H1 (cell line): ENCODE results near the gene COL25A1. TPM values are rescaled to one million over a fixed set of nuclear protein-coding genes. Genes with fewer than 3 reads are reported as not detected.

ENCODE experiments used
- CTCF ChIA-PET: fragments of 300-600 bp; sonication (Branson Sonifier 250); formaldehyde crosslinking; loops from one replicate; lab custom pipeline; 2021; ENCODE audit not compliant: partially characterized antibody; lab: Charles Lee
- POLR2A ChIA-PET: fragments of 300-600 bp; sonication (Branson Sonifier 250); formaldehyde crosslinking; loops from one replicate; lab custom pipeline; 2021; ENCODE audit warnings: inconsistent platforms; ENCODE audit not compliant: partially characterized antibody; lab: Charles Lee
- DNase-seq, 2 experiments: peaks; one replicate each; pipeline versions ENCODE4 v3.0.0 to v3.0.0-alpha.2; 2010 to 2022; ENCODE audit warnings: low spot score in 2 of 2, low read depth in 1 of 2, mixed read lengths in 1 of 2
- FAIRE-seq: peaks from 2 replicates; lab custom pipeline; 2011; peaks lifted over from hg19 to GRCh38; lab: Jason Lieb, UNC
- H2AFZ ChIP-seq: 2 replicates; pipeline ENCODE4 v1.8.1; 2012; ENCODE audit warnings: low read length, inconsistent platforms
- H2AK5ac ChIP-seq: 2 replicates; pipeline ENCODE4 v1.6.1; 2013; ENCODE audit warnings: low read depth, low read length
- H2BK120ac ChIP-seq: replicated peaks from 2 replicates; pipeline ENCODE3; 2013; ENCODE audit warnings: low read depth, low read length, inconsistent platforms
- H2BK12ac ChIP-seq: 2 replicates; pipeline ENCODE4 v1.6.1; 2013; ENCODE audit warnings: low read depth, low read length
- H2BK15ac ChIP-seq: 2 replicates; pipeline ENCODE4 v1.6.1; 2013; ENCODE audit warnings: low read length
- H2BK20ac ChIP-seq: 2 replicates; pipeline ENCODE4 v1.6.1; 2013; ENCODE audit warnings: low read length
- H2BK5ac ChIP-seq: 2 replicates; pipeline ENCODE4 v1.6.1; 2013; ENCODE audit warnings: low read depth, low read length
- H3K14ac ChIP-seq: 2 replicates; pipeline ENCODE4 v1.6.1; 2013; ENCODE audit warnings: inconsistent platforms; ENCODE audit not compliant: insufficient read length
- H3K18ac ChIP-seq: 2 replicates; pipeline ENCODE4 v1.6.1; 2013; ENCODE audit warnings: low read length; ENCODE audit errors: extremely low read depth
- H3K23ac ChIP-seq: 2 replicates; pipeline ENCODE4 v1.6.1; 2013; ENCODE audit warnings: inconsistent platforms; ENCODE audit not compliant: insufficient read length
- H3K23me2 ChIP-seq: 2 replicates; pipeline ENCODE4 v1.6.1; 2013; ENCODE audit warnings: low read depth, low read length
- H3K27ac ChIP-seq: 2 replicates; pipeline ENCODE4 v1.6.1; 2011; ENCODE audit warnings: low read depth, low read length, inconsistent platforms
- H3K27me3 ChIP-seq, 4 experiments: replicated peaks in 1 of 4; 1 replicate in 1 of 4; 2 replicates in 3 of 4; pipeline versions ENCODE4 v1.6.1 to v1.8.1; 2011 to 2013; ENCODE audit warnings: low read length in 3 of 4, mild to moderate bottlenecking in 3 of 4, inconsistent platforms in 2 of 4, mixed read lengths in 2 of 4, moderate library complexity in 1 of 4; ENCODE audit not compliant: control insufficient read depth in 3 of 4, insufficient read depth in 3 of 4; ENCODE audit errors: extremely low read depth in 1 of 4
- H3K36me3 ChIP-seq, 4 experiments: 2 replicates each; pipeline versions ENCODE4 v1.6.1 to v1.8.1; 2011 to 2013; ENCODE audit warnings: mild to moderate bottlenecking in 4 of 4, low read length in 3 of 4, moderate library complexity in 2 of 4, control low read depth in 1 of 4, inconsistent platforms in 1 of 4; ENCODE audit not compliant: insufficient read depth in 4 of 4, control insufficient read depth in 2 of 4
- H3K4ac ChIP-seq: replicated peaks from 2 replicates; pipeline ENCODE3; 2013; ENCODE audit warnings: low read length, low read depth, mixed read lengths, inconsistent platforms; ENCODE audit not compliant: insufficient read length
- H3K4me1 ChIP-seq, 4 experiments: replicated peaks in 1 of 4; 1 replicate in 1 of 4; 2 replicates in 3 of 4; pipeline versions ENCODE4 v1.6.1 to v1.8.1; 2011 to 2013; ENCODE audit warnings: low read length in 3 of 4, inconsistent platforms in 2 of 4, mixed read lengths in 1 of 4; ENCODE audit not compliant: insufficient read depth in 4 of 4, control insufficient read depth in 3 of 4
- H3K4me2 ChIP-seq, 2 experiments: 2 replicates each; pipeline versions ENCODE4 v1.6.1 to v1.8.1; 2011 to 2013; ENCODE audit warnings: low read depth in 2 of 2, low read length in 2 of 2, control low read depth in 1 of 2, inconsistent platforms in 1 of 2, mild to moderate bottlenecking in 1 of 2; ENCODE audit not compliant: insufficient read depth in 1 of 2
- H3K4me3 ChIP-seq, 4 experiments: fragments of 200-600, 300-600 bp in 1 of 4; sonication (generic), shearing (Covaris generic), sonication (Bioruptor Twin) in 1 of 4; 2 replicates each; pipeline versions ENCODE4 v1.5.1 to v1.8.1; 2011 to 2016; ENCODE audit warnings: low read length in 4 of 4, low read depth in 3 of 4, control low read depth in 2 of 4, inconsistent platforms in 2 of 4, mild to moderate bottlenecking in 2 of 4, mixed read lengths in 1 of 4, moderate library complexity in 1 of 4; ENCODE audit not compliant: insufficient read depth in 2 of 4; ENCODE audit errors: extremely low read depth in 1 of 4
- H3K56ac ChIP-seq: replicated peaks from 2 replicates; pipeline ENCODE3; 2013; ENCODE audit warnings: low read depth, mild to moderate bottlenecking, mixed read lengths, low read length, inconsistent platforms; ENCODE audit not compliant: insufficient read length
- H3K79me1 ChIP-seq: 2 replicates; pipeline ENCODE4 v1.6.1; 2013; ENCODE audit warnings: low read depth, low read length, control low read depth
- H3K79me2 ChIP-seq, 2 experiments: 2 replicates each; pipeline versions ENCODE4 v1.6.1 to v1.8.1; 2012 to 2013; ENCODE audit warnings: low read length in 2 of 2, mild to moderate bottlenecking in 2 of 2, inconsistent platforms in 1 of 2; ENCODE audit not compliant: insufficient read depth in 2 of 2, control insufficient read depth in 1 of 2
- H3K9ac ChIP-seq, 4 experiments: replicated peaks in 1 of 4; 1 replicate in 1 of 4; 2 replicates in 3 of 4; pipeline versions ENCODE4 v1.6.1 to v1.8.1; 2011 to 2013; ENCODE audit warnings: low read depth in 3 of 4, low read length in 3 of 4, control low read depth in 2 of 4, mild to moderate bottlenecking in 2 of 4, moderate library complexity in 2 of 4, inconsistent platforms in 1 of 4; ENCODE audit errors: extremely low read depth in 1 of 4
- H3K9me3 ChIP-seq, 2 experiments: 2 replicates each; pipeline versions ENCODE4 v1.6.1 to v1.8.1; 2012 to 2013; ENCODE audit warnings: mild to moderate bottlenecking in 2 of 2, moderate library complexity in 2 of 2, control low read depth in 1 of 2, inconsistent platforms in 1 of 2, low read depth in 1 of 2, low read length in 1 of 2, mixed read lengths in 1 of 2; ENCODE audit not compliant: insufficient read depth in 2 of 2
- H4K20me1 ChIP-seq, 2 experiments: replicated peaks in 1 of 2; 2 replicates each; pipeline versions ENCODE3 to v1.8.1; 2011 to 2013; ENCODE audit warnings: inconsistent platforms in 2 of 2, low read length in 2 of 2, mild to moderate bottlenecking in 1 of 2; ENCODE audit not compliant: insufficient read depth in 2 of 2, control insufficient read depth in 1 of 2
- H4K5ac ChIP-seq: 2 replicates; pipeline ENCODE4 v1.6.1; 2013; ENCODE audit warnings: low read length, low read depth, mixed read lengths, inconsistent platforms; ENCODE audit not compliant: insufficient read length
- H4K8ac ChIP-seq: 2 replicates; pipeline ENCODE4 v1.8.0; 2013; ENCODE audit warnings: mild to moderate bottlenecking, moderate library complexity, low read length, inconsistent platforms; ENCODE audit not compliant: insufficient read depth; ENCODE audit errors: extremely low read depth
- H4K91ac ChIP-seq: replicated peaks from 2 replicates; pipeline ENCODE3; 2013; ENCODE audit warnings: low read length, mixed read lengths, inconsistent platforms; ENCODE audit not compliant: insufficient read length
- EZH2 ChIP-seq: fragments of 200-600 bp; sonication (generic); IDR thresholded peaks from 2 replicates; pipeline ENCODE4 v1.7.1; 2012; ENCODE audit warnings: low read depth, mild to moderate bottlenecking, moderate library complexity, low read length, inconsistent platforms; ENCODE audit not compliant: severe bottlenecking
- JUN ChIP-seq: IDR thresholded peaks from 2 replicates; pipeline ENCODE4 v1.6.1; 2011; ENCODE audit warnings: low read depth, mild to moderate bottlenecking, improper control_type of control experiment, low read length
- KDM5A ChIP-seq: fragments of 200-600 bp; IDR thresholded peaks from 2 replicates; pipeline ENCODE4 v1.7.1; 2012; ENCODE audit warnings: mild to moderate bottlenecking, low read length, inconsistent platforms, mixed read lengths
- POLR2A ChIP-seq, 2 experiments: IDR thresholded peaks; 1 replicate in 1 of 2; 2 replicates in 1 of 2; pipeline ENCODE4 v1.6.1; 2011; ENCODE audit warnings: low read depth in 2 of 2, low read length in 2 of 2, mild to moderate bottlenecking in 2 of 2; ENCODE audit errors: control extremely low read depth in 1 of 2
- RAD21 ChIP-seq, 2 experiments: IDR thresholded peaks in 1 of 2; conservative IDR thresholded peaks in 1 of 2; 2 replicates each; pipeline ENCODE4 v1.6.1; 2011; ENCODE audit warnings: low read depth in 2 of 2, low read length in 2 of 2, improper control_type of control experiment in 1 of 2, inconsistent platforms in 1 of 2, mild to moderate bottlenecking in 1 of 2, moderate library complexity in 1 of 2
- RBBP5 ChIP-seq: IDR thresholded peaks from 2 replicates; pipeline ENCODE4 v1.7.1; 2012; ENCODE audit warnings: low read depth, mild to moderate bottlenecking, inconsistent platforms, low read length, moderate library complexity, borderline replicate concordance
- RFX5 ChIP-seq: IDR thresholded peaks from 2 replicates; pipeline ENCODE4 v1.6.1; 2011; ENCODE audit warnings: low read depth, low read length, improper control_type of control experiment, borderline replicate concordance
- SIN3A ChIP-seq, 2 experiments: IDR thresholded peaks in 1 of 2; conservative IDR thresholded peaks in 1 of 2; 2 replicates each; pipeline ENCODE4 v1.6.1; 2011 to 2012; ENCODE audit warnings: low read length in 2 of 2, improper control_type of control experiment in 1 of 2, low read depth in 1 of 2, mild to moderate bottlenecking in 1 of 2
- SP2 ChIP-seq: IDR thresholded peaks from 2 replicates; pipeline ENCODE4 v1.6.1; 2012; ENCODE audit warnings: mild to moderate bottlenecking, low read length, inconsistent platforms
- USF2 ChIP-seq: IDR thresholded peaks from 2 replicates; pipeline ENCODE4 v1.6.1; 2011; ENCODE audit warnings: low read length, improper control_type of control experiment
- ZNF274 ChIP-seq: IDR thresholded peaks from 2 replicates; pipeline ENCODE4 v1.7.0; 2012; ENCODE audit warnings: low read length, borderline replicate concordance; ENCODE audit errors: extremely low read depth
- WGBS, 2 experiments: shearing (Covaris generic) in 1 of 2; methylation state at CpG; one replicate each; pipeline versions ENCODE4 v1.1.6 to v1.1.7; 2013 to 2015; ENCODE audit warnings: low lambda C conversion rate in 2 of 2, mixed read lengths in 2 of 2, inconsistent platforms in 1 of 2, low coverage in 1 of 2, missing lambda C conversion rate in 1 of 2; ENCODE audit not compliant: insufficient replicate concordance in 2 of 2, insufficient coverage in 1 of 2, insufficient read length in 1 of 2; ENCODE audit errors: extremely low coverage in 1 of 2, missing lambda C conversion rate in 1 of 2; 5-methylcytosine and 5-hydroxymethylcytosine counted together
- polyA plus RNA-seq, 7 experiments: library from polyadenylated mRNA; depleted of rRNA in 3 of 7; stranded (reverse) in 5 of 7; unstranded in 2 of 7; fragments of >200 nt in 5 of 7; fragments of 200-250 nt in 2 of 7; gene quantifications; 1 replicate in 5 of 7; 2 replicates in 1 of 7; 4 replicates in 1 of 7; pipeline versions ENCODE4 v1.2.1 to v1.2.3, GENCODE V29; 2011 to 2013; ENCODE audit warnings: missing spikeins in 2 of 7, mixed read lengths in 2 of 7
- total RNA-seq: library from RNA; stranded (reverse); fragmentation: NEBNext Ultra II Directional; extraction: Animal tissue kit (Norgen Biotek cat#: 25700); gene quantifications from 2 replicates; pipeline ENCODE4 v1.2.1, GENCODE V29; 2021

COL25A1 gene
- total and polyA plus RNA-seq, 2 of the 8 experiments (the other 6 are each of a cell fraction or from before 2014, with no cell fraction given): 1.1 to 8.3 TPM

- DNase-seq: no peak
- H3K4me3 ChIP-seq: no peak overlapping the region
- no peak overlapping the region for H2BK20ac ChIP-seq
- CTCF ChIA-PET: no interaction called here
- no peak overlapping the region for H3K18ac ChIP-seq
- H2BK120ac ChIP-seq: no peak overlapping the region
- FAIRE-seq: no peak
- H2BK15ac ChIP-seq: no peak overlapping the region
- H3K4me2 ChIP-seq: no peak overlapping the region
- 89% methylated on average over 2 of the region's 2 CpGs; no CpG with 5 or more reads in 1 of the 2 experiments for WGBS, 2 experiments
- no peak overlapping the region for H2BK5ac ChIP-seq
- H4K8ac ChIP-seq: no peak overlapping the region
- no peak for TF ChIP-seq JUN
- no peak for TF ChIP-seq RBBP5
- no peak for TF ChIP-seq ZNF274
- TF ChIP-seq SIN3A (conservative IDR thresholded peaks at IDR 0.05 in 1 of 2, IDR thresholded peaks at IDR 0.05 in 1 of 2; ENCODE audit: low read depth in 1 of 2, low read length in 2 of 2): no peak
- no peak for TF ChIP-seq KDM5A
- no peak for TF ChIP-seq RFX5
- TF ChIP-seq SP2: no peak
- no peak for TF ChIP-seq EZH2
- no peak for TF ChIP-seq USF2
- TF ChIP-seq POLR2A (IDR thresholded peaks at IDR 0.05; ENCODE audit: control extremely low read depth in 1 of 2, low read depth in 2 of 2, low read length in 2 of 2): no peak
- no peak for TF ChIP-seq RAD21 (IDR thresholded peaks at IDR 0.05 in 1 of 2, conservative IDR thresholded peaks at IDR 0.05 in 1 of 2; ENCODE audit: low read depth in 2 of 2, low read length in 2 of 2)
- H3K23me2 ChIP-seq: no peaks in the 10 kb centered on the region
- no peaks in the 10 kb centered on the region for H4K20me1 ChIP-seq
- H2AK5ac ChIP-seq: no peak overlapping the region
- H4K91ac ChIP-seq: no peak overlapping the region
- H3K27me3 ChIP-seq: no peaks in the 10 kb centered on the region
- H4K5ac ChIP-seq: no peak overlapping the region
- no peak overlapping the region for H3K56ac ChIP-seq
- no peak overlapping the region for H3K27ac ChIP-seq
- no peak overlapping the region for H3K23ac ChIP-seq
- no peak overlapping the region for H3K4ac ChIP-seq
- H3K4me1 ChIP-seq: no peaks in the 10 kb centered on the region
- H3K14ac ChIP-seq: no peak overlapping the region
- POLR2A ChIA-PET: no interaction called here
- no peaks in the 10 kb centered on the region for H3K79me1 ChIP-seq
- H3K9me3 ChIP-seq: no peaks in the 10 kb centered on the region
- no peak overlapping the region for H2BK12ac ChIP-seq
- H2AFZ ChIP-seq: no peak overlapping the region
- H3K79me2 ChIP-seq: no peaks in the 10 kb centered on the region
- H3K36me3 ChIP-seq: no peaks in the 10 kb centered on the region
- H3K9ac ChIP-seq: no peak overlapping the region
Measured at GRCh38 chr4:109157205-109157604, 145.3 kb downstream of the COL25A1 start.
